Dermis microvascular lymphatic vessel endothelial cell (primary cell): ENCODE measurements around the gene PELO. TPM values are rescaled to one million over a fixed set of nuclear protein-coding genes. Genes with fewer than 3 reads are reported as not detected.

Experiments
- DNase-seq, 2 donors: peaks; one replicate each; pipeline versions ENCODE4 v3.0.0 to v3.0.0-alpha.2; 2010; ENCODE audit warnings: low read depth in 2 of 2
- total RNA-seq: library from RNA; depleted of rRNA; stranded (reverse); fragments of >200 nt; gene quantifications from 2 replicates; pipeline ENCODE4 v1.2.1, GENCODE V29; 2014

Gene PELO
- total RNA-seq, 1 donor from 2014 or later, result 23.0 TPM

DNA sequence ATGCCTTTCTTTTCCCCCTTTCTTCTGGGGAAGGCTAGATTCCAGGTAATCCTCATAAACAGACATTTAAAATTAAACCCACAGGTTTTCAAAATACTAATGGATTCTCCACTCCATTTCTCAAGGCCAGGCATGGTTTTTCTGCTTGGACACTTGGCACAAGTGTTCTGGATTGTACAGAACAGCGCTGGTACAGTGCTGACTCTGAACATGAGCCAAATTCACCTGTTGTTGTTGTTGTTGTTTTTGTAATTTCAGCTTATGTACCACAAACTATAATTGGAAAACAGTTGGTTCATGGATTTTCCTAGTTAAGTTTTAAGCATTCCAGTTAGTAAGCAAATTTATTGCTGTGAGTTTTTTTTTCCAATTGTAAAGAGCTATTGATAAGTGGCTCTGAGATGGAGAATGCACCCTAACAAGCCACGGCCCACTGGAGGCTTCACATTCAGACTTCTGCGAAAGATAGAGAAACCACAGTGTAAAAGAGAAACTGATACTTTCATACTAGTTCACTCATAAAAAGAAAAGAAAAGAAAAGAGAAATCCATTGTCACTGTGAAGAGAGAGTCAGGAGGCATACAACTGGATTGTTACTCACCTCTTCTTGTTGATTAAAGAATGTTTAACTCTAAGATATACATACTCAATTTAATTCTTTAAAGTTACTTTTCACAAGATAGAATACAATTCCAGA lies 16.2 kb upstream of the PELO start:
- no peak for DNase-seq

DNA sequence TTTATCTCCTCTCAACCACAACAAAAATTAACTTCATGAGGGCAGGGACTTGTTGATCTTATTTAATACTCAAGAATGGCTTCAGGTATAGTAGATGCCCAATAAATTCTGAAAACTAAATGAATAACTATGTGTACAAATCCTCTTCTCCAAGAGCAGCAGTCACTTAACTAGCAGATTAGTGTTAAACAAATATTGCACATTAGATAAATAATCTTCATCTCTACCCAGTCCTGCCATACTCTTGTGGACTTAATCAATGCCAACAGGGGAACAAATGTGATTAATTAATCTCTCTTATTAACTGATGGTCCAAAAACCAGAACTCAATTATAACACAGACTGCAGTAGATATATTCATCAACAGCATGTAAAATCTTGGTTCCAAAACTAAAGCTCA lies 15.0 kb upstream of the PELO start:
- no peak for DNase-seq

DNA sequence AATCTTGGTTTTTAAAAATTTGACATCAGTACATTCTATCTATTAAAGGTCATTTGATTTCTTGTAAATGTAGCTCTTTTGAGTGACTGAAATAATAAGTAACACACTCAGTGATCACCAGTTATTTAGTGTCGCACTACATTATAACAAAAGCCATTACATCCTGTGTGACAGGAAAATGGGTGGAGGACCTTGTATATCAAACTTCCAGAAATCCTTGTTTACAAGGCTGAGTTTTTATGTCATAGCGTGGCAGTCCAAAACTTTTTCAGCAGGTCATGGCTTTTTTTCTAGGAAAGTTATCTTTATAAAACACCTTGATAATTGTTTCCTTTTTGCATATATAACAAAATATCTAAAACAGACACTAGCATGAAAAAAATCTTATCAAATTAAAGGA lies 14.4 kb upstream of the PELO start:
- peak; percentile 33 to 45 for DNase-seq

DNA sequence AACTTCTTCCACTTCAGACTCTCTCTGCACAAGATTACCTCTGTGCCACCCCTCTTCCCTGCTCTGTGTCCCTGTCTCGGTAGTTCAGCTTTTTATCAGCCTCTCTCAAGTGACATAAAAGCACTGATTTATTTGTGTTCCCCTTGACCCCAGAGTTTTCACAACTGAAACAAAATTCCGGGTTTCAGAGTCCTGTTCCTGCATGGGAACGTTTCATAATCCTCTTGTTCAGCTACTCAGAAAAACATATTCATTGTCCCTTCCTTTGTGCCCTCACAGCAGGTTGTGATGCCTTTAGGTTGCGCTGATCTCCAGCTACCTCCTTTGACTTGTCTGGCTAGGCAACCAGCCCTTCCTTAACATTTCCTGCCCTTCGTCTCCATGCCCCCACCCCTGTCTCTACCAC lies 13.7 kb upstream of the PELO start:
- peak in 1 of 2 donors; percentile 47 for DNase-seq

DNA sequence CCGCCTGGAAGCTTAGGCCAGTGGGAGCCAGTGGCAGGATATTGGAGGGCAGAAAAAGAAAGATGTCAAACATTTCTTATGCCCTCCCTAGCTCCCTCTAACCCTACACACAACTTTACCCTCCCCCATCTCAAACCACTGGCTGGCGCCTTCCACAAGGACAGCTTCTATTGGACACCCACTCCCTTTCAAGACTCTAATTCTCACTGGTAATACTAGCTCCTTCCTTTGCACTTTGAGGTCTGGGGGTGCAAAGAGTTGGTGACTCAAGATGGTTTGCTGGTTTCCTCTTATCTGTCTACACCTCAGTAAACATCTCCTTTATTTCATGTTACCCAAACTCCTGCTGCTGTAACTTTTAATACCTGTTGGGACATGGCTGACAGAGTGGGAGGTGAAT lies 11.6 kb upstream of the PELO start:
- DNase-seq, result no peak

DNA sequence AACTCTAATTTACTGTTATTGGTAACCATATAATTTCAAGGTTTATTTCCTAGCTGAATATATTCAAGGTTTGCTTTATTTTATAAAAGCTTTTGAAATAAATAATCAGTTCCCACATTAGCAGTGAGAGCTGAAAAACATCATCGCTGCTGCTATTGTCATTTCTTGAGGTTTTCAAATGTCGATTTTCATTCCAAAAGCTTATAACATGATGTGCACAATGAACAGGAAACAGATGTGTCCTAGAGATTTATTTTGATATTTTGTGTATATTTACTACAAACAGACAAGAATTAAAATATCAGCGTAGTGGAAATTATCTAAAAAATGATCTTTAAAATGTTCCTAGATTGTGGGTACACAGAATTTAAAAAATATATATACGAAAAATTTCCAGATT lies 10.5 kb upstream of the PELO start:
- peak; percentile 58 to 69 for DNase-seq

DNA sequence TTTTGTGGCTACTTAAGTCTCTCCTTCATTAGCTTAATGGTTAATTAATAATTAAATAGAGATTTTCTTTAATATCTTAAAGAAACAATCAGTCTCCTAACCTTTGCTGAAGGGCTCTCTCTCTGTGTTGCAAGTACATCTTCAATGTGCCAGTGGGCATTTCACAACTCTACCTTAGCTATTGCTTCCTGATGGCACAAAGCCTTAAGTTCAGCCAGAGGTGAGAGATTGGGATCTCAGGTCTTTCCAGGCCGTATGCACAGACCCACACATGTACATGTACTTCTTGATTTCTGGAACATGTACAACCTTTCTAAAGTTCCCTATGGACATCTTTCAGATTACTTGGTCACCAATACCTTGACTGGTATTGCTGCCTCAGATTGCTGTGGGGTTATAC lies 8.9 kb upstream of the PELO start:
- no peak for DNase-seq

DNA sequence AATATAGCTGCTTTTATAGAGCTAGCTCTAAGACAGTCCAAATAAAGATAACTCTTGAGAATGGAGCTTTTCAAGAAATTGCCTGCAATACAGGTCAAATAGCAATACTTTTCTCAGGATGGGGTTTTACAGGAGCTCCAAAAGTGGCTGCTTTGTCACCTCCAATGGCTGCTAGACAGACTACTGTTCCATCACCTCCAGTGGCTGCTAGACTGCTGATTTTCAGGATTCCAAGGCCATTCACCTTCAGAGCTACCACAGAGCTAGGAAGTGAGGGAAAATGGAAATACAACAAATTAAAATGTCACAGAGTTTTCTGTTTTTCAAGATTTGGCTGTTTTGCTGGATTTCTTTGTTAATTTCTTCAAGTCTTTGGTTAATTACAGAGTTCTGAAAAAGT lies 8.5 kb upstream of the PELO start:
- DNase-seq, result no peak

DNA sequence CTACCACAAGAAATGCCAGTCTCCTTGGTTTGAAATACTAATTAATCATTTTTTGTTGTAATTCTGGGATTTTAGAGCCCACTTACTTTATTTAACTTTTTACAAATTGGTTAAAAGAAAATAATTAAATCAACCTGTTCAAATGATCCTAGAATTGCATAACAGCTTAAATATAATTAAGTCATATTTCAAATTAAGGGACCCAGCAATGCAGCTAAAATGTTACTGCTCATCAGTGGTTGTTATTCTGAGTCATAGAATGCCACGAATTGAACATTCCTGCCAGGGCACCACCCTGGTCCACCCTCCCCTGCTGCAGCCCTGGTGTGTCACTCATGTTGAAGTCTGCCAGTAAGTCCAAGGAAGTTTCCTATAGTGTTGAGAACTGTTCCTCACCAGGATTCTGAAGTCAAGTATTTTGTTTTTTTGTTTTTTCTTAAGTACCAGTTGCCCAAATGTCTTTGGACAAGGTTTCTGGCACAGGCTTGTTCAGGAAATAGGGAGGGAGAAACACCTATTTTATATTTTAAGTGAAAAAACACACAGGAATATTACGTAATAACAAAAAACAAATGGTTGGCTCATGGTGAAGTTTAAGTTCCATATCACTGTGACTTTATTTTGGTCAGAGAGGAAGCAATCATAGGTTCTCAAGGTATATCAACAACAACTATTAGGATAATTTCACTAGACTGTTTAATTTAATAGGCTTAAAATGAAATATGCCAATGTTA lies 4.3 kb upstream of the PELO start:
- DNase-seq, result peak in 1 of 2 donors; percentile 48

DNA sequence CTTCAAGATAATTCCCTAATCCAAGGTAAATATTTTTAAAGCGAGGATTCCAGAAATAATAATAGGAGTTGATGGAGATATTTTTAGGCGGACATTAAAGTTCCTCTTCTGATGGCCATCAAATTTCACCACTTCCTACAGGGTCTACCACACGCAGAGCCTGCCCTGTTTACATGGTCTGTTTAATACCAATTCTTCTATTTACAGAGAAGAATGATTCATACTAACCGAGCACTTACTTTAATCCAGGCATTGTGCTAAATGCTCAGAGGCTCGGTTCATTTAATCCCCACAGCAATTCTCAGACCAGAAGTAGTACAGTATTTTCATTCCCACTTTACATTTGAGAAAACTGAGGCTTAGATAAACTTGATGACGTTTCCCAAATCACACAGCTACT lies 3.0 kb upstream of the PELO start:
- no peak for DNase-seq

DNA sequence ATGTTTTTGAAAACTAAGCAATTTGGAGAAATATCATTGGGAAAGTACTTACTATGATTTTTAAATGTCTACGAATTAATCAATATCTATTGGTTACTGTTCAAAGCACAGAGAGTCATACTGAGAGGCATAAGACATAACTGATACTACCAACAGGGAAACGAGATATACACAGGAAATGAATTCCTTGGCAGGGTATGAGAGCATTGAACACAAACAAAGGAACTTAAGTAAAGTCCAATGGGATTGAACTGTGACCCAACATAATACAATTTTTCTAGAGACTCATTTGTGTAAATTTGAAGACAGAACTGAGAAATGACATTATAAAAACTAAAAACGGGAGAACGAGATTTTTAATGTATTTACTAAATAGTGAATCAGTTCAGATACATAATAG lies 1.3 kb upstream of the PELO start:
- peak in 1 of 2 donors; percentile 46 for DNase-seq

DNA sequence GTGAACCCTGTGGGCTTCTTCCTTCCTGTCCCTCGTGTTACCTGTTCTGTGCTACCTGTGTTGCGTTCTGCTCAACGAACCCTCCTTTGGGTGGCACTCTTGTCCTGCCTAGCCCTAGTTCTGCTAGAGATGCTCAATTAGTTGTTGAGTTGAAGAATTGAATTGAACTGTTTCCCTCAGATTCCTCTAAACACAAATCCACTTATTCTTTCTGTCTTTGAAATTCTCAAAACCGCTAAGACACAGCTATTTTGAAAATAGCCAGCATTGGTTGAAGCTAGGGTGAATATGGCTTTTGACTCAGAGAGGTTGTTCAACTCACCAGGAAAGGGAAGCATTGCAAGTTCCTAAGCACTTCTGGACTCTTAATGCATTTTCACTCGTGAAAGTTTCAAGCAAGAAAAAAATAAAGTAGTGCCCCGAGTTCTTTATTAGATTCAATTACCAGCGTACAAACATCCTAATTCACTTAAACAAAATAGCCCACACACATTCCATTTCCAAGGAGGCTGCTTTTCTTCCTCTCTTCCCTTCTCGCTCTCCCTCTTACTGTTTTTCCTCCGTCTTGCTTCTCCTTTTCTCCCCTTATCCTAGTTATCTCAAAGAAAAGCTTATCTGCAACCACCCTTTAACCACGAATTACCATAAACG lies 642 bp upstream of the PELO start:
- DNase-seq, result no peak

DNA sequence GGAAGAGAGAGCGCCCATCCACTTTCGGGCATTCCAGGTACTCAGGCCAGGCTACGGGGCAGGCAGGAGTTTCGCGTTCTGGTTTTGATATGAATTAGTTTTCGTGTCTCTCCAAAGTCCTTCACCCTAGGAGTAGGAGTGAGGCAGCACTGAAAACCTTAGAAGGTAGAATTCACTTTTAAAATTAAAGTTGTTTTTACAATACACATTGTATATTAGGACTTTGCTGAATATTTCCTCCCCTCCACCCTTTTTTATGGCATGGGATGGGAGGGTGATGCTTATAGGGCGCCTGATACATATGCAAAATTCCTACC lies 747 bp downstream of the PELO start:
- DNase-seq, result no peak

DNA sequence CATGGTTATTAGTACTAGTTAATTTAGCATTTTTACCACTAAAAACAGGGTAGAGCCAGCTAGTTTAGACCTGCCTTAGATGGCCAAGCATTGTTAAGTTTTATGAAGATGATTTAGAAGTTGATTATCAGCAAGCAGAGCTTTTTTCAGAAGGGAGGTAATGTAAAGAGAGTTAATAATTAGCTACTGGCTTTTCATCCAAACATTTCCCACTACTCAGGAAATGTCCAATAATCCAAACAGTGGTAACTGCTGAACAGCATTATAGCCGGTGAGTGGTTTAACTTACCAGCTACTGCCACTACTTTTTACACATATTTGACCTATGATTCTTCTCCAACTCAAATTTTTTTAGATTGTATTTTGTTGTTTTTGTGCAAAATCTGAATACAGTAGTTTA lies 1.7 kb downstream of the PELO start:
- DNase-seq, result no peak

DNA sequence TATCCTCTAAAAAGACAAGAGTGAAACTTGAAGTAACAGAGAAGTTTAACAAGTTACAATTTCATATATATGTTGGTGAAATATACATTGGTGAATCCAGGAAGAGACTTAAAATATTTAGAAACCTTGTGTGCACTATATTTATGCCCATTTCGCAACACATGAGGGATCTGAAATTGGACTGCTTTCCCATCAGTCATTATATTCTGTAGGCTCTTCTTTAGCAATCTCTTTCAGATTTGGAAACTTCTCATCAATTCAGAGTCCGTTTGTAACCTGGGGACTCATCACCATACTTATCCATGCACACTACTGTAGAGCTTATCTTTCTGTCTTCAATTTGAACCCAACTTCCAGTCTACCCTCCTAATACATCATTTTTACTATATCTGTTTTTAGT lies 2.1 kb downstream of the PELO start:
- DNase-seq, result no peak

DNA sequence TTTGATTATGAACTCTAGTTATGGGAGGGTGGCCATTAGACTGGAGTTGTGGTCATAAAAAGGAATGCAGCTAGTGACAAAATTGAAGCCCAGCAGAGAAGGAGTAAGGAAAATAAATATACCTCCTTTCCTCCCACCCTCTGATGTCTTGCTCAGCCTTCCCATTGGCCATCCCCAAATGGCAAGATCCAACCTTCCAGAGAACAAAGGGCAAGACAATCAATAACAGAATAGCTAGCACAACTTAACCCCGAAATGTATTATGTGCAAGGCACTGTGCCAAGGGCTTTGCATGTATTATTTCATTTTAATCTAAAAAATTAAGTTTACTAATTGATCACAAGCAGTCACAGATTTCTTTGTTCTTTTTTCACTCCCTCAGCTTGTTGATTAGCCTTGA lies 3.6 kb downstream of the PELO start:
- no peak for DNase-seq

DNA sequence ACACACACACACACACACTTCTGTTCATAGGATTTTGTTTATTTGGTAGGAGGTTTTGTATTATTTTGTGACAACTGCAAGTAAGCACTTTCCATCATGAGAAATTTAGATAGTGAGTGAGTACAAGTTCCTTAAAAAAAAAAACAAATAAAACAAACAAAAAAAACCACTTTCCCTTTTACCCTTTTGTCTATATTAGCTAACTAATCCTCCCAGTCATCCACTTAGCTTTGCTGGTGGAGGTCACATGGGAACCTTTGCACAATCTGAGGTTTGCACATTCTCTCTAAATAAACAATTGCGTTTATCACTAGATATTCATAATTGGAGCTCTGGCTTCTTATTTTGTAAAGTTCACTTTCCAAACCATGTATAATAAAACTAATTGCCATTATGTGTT lies 6.8 kb downstream of the PELO start:
- DNase-seq, result no peak

DNA sequence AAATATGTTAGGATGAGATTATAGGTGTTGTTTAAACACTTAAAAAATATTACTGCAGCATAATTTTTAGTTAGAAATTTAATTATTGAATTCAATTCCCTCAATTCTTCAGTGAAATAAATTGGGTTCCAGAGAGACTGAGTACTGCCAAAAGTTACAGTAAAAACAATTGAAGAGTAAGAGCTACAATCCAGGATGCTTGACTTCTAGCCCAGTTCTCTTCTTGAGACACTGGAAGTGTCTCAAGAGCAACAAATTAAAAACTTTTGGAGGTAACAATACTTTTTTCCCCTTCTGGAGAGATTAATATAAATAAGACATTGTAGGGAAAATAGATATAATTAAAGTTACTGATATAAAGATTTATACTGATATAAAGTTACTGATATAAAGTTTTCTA lies 8.3 kb downstream of the PELO start:
- no peak for DNase-seq

DNA sequence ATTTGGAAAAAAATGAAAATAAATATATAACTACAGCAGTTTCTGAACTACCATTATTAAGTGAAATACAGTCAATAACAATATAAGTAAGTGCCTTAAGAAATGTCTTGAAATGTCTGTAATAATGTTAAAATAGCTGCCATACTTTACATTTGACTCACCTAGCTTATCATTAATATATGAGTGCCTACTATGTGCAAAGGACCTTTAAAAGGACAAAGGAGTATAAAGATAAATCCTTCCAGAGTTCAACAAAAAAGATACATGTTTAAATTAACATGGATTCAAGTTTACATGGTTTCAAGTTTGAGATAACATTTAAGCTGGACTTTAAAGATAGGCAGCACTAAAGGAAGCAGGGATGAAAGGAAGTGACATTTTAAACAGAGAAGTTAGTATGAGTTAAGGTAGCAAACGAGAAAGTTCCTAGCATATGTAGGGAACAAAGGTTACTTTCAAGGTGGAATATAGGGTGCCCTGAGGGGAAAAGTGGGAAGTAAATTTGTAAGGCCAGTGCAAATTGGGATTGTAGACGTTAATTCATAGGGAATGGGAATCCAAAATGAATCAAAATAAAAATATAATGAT lies 8.9 kb downstream of the PELO start:
- no peak for DNase-seq

DNA sequence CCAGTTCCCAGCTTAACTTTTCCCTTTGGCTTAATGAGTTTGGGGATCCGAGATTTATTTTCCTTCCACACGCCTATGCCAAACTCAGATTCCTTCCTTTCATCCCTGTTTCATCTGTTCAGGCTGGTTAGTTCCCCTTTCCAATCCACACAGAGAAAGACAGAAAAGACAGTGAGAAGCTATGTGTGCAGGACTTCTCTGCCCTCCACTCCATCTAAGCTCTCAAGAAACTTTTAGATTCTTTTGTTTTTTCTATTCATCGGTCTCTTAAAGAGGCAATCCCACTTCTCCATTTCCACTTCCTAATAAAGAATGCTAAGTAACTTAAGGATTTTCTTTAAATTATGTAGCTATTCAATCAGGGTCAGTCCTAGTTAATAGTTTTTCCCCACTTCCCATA lies 11.2 kb downstream of the PELO start:
- no peak for DNase-seq

DNA sequence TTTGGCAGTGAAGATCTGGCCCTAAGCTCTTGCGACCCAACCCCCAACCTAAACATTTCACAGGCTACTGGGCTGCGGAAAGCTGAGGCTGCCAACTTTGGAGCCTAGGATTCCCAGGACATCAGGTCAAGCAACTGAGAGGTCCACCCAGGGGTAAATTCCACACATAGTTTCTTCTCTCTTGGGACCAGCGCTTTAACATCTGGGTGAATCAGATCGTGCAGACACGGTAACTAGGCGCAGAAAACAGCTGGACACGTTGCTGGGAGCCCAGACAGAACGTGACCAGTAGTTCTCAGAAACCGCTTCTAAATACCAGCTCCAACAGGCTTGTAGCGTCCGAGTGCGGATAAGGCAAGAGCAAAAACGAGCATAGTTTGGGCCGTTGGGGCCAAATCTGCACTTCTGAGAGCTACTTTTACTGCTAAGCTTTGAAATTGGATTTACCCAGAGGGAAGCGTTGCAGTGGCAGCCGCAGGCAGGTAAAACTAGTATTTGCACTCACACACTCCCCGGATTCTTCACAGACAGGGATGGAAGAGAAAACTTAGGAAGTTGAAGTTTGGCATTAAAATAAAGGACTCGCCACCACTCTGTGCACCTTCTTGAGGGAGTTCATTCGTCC lies 11.8 kb downstream of the PELO start:
- peak in 1 of 2 donors; percentile 55 for DNase-seq

DNA sequence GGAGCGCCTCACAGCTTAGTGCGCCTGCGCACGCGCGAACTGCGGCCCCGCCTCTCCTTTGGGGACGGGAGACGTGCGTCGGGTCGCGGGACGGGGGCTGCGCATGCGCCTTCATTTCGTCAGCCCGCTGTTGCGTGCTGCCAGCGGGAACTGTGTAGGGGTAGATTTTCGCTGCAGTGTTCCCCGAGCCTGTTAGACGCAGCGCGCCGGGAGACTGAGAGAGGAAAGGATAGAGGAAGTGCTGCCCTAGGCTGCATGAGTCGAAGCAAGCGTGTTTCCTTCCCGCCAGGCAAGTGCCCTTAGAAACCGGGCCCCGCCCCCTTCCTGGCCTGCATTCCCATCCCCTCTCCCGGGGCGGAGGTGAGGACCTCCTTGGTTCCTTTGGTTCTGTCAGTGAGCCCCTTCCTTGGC lies 12.3 kb downstream of the PELO start:
- DNase-seq, result peak; percentile 82 to 94
